ENCODE measurements around the gene UBR1. TPM values are rescaled to one million over a fixed set of nuclear protein-coding genes. Genes with fewer than 3 reads are reported as not detected.
"Not testable (repeated sequence)": the region's sequence is repeated elsewhere in the genome, so short reads cannot be mapped to it uniquely, and the experiment has no call there.

Gene UBR1
- polyA plus RNA-seq, 2 of the 4 experiments (the other 2 are of a cell fraction), result 5.8 to 10.5 TPM

GRCh38 chr15:43029476-43029875 is 76.4 kb downstream of the UBR1 start (continued):
- no peak for TF ChIP-seq FOSL2 (IDR thresholded peaks at IDR 0.05)
- TF ChIP-seq FOSL2 (CRISPR knock-in tag; IDR thresholded peaks at IDR 0.05), result no peak
- TF ChIP-seq E2F6 (IDR thresholded peaks at IDR 0.05; ENCODE audit: borderline replicate concordance, low read depth), result no peak
- TF ChIP-seq KDM1A (IDR thresholded peaks at IDR 0.05; ENCODE audit: low read depth), result no peak

GRCh38 chr15:43025150-43025549 is 80.7 kb downstream of the UBR1 start:
- Histone ChIP-seq H3K4me3 (no peak overlapping the region), H3K4me1 (no peaks in the 10 kb centered on the region), H3K27ac (no peak overlapping the region), H3K9me3 (no peaks in the 10 kb centered on the region), H3K4me2 (no peak overlapping the region)
- ChIA-PET POLR2A (no interaction called here), CTCF (no interaction called here)
- DNase-seq (ENCODE audit: low read depth in 1 of 2, low spot score in 1 of 2) (no peak), ATAC-seq (no peak), FAIRE-seq (no peak)
- TF ChIP-seq ZSCAN20 (CRISPR knock-in tag; IDR thresholded peaks at IDR 0.05) (no peak), CTCF (IDR thresholded peaks at IDR 0.05) (no peak), FOXS1 (CRISPR knock-in tag; IDR thresholded peaks at IDR 0.05) (no peak), CBX8 (IDR thresholded peaks at IDR 0.05) (no peak)

GRCh38 chr15:43014671-43015070 is 91.2 kb downstream of the UBR1 start:
- ATAC-seq; POLR2A ChIA-PET; H3K4me3 ChIP-seq; H3K9me3 ChIP-seq; CTCF ChIA-PET; H3K27ac ChIP-seq; DNase-seq (ENCODE audit: low read depth in 1 of 2, low spot score in 1 of 2); FAIRE-seq; H3K4me1 ChIP-seq; H3K4me2 ChIP-seq: not testable (repeated sequence)
- WGBS (ENCODE audit: missing lambda C conversion rate), result no CpG with 5 or more reads among the region's 31 CpGs

- 100% methylated on average over 1 of the region's 3 CpGs for WGBS (ENCODE audit: missing lambda C conversion rate)
- Histone ChIP-seq H3K9me3 (no peaks in the 10 kb centered on the region), H3K4me2 (no peak overlapping the region), H3K4me3 (no peak overlapping the region), H3K4me1 (no peaks in the 10 kb centered on the region), H3K27ac (no peak overlapping the region)
- no peak for DNase-seq (ENCODE audit: low read depth in 1 of 2, low spot score in 1 of 2)
- ATAC-seq, result no peak
- FAIRE-seq, result no peak
- ChIA-PET CTCF (interaction anchor here (0.6 kb wide), 1 partner anchor 14 kb away, joined by 3 read pairs; no protein-coding TSS in a partner anchor), POLR2A (no interaction called here)
- no peak for TF ChIP-seq USF2 (IDR thresholded peaks at IDR 0.05)
- TF ChIP-seq JUN (IDR thresholded peaks at IDR 0.05), result no peak
- no peak for TF ChIP-seq FOSB (CRISPR knock-in tag; IDR thresholded peaks at IDR 0.05)
- no peak for TF ChIP-seq TP53 (CRISPR knock-in tag; IDR thresholded peaks at IDR 0.05)
- no peak for TF ChIP-seq ATOH8 (CRISPR knock-in tag; IDR thresholded peaks at IDR 0.05; ENCODE audit: low read depth)
- no peak for TF ChIP-seq HOXA7 (CRISPR knock-in tag; IDR thresholded peaks at IDR 0.05)
- no peak for TF ChIP-seq SREBF2 (IDR thresholded peaks at IDR 0.05)
- TF ChIP-seq REST (IDR thresholded peaks at IDR 0.05), result no peak
- no peak for TF ChIP-seq BCL3 (IDR thresholded peaks at IDR 0.05)
- no peak for TF ChIP-seq CTCF (IDR thresholded peaks at IDR 0.05)
- no peak for TF ChIP-seq RFX5 (IDR thresholded peaks at IDR 0.05)
- TF ChIP-seq CBX8 (IDR thresholded peaks at IDR 0.05), result no peak
- TF ChIP-seq POLR2AphosphoS2 (conservative IDR thresholded peaks at IDR 0.05; ENCODE audit: low read length), result no peak
- no peak for TF ChIP-seq RARB (CRISPR knock-in tag; IDR thresholded peaks at IDR 0.05)
- TF ChIP-seq NPAS2 (CRISPR knock-in tag; IDR thresholded peaks at IDR 0.05; ENCODE audit: borderline replicate concordance), result no peak
- TF ChIP-seq SMC3 (IDR thresholded peaks at IDR 0.05), result no peak
Measured at GRCh38 chr15:43009206-43009605, 96.6 kb downstream of the UBR1 start.
